Upper lobe of right lung (tissue), 1 donor: Measurements from ENCODE around the gene CDH11. TPM values are rescaled to one million over a fixed set of nuclear protein-coding genes. Genes with fewer than 3 reads are reported as not detected.

ENCODE experiments used
- ATAC-seq: fragments of 200-7000 bp; cut with Tn5 transposase; one replicate; pipeline ENCODE4 v1.9.1; 2020; ENCODE audit warnings: mild to moderate bottlenecking, moderate library complexity
- DNase-seq: peaks from one replicate; pipeline ENCODE4 v3.0.0-alpha.2; 2020
- H3K27ac ChIP-seq: fragments of 200-600 bp; one replicate; pipeline ENCODE4 v1.8.0; 2022
- H3K27me3 ChIP-seq: fragments of 200-600 bp; one replicate; pipeline ENCODE4 v1.8.0; 2022; ENCODE audit warnings: mild to moderate bottlenecking
- H3K36me3 ChIP-seq: fragments of 200-600 bp; one replicate; pipeline ENCODE4 v1.8.0; 2022
- H3K4me1 ChIP-seq: fragments of 200-600 bp; one replicate; pipeline ENCODE4 v1.8.0; 2022
- H3K4me3 ChIP-seq: fragments of 200-600 bp; one replicate; pipeline ENCODE4 v1.8.0; 2022; ENCODE audit warnings: mild to moderate bottlenecking
- H3K9me3 ChIP-seq: fragments of 200-600 bp; one replicate; pipeline ENCODE4 v1.8.0; 2022
- intact Hi-C: fragments of 100-400 bp; cut with DNase I; formaldehyde crosslinking; loops from one replicate; pipeline ENCODE4 v1.11.0; 2022
- total RNA-seq: library from RNA; stranded (reverse); fragmentation: NEBNext Ultra II Directional; extraction: Animal tissue kit (Norgen Biotek cat#: 25700); gene quantifications from one replicate; pipeline ENCODE4 v1.2.1, GENCODE V29; 2021
- TF ChIP-seq, protein P1 (sequence below): fragments of 200-600 bp; IDR thresholded peaks from one replicate; pipeline ENCODE4 v1.8.0; 2022; ENCODE audit warnings: antibody characterized with exemption
- donor health status: DM: no; HTN: yes; CAD: no; lungs with severe emphysema.

CDH11 gene
- total RNA-seq, 1 donor from 2014 or later, result 176 TPM

DNA sequence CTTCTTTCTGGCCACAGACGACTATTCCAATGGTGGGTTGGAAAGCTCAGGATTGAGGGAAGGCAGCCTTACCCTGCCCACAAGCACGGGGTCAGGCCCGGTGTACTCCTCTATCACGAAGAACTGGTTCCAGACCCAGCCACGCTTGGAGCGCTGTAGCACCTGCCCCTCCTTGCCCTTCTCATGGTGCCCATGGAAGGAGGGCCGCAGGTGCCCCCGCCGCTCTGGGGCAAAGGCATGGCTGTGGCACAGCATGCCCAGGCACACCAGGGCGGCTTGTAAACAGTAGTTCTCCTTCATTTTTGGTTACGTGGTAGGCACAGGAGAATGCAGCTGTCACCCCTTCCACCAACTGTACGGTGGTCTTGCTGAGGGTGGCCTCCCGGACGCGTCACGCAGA lies 117.3 kb downstream of the CDH11 start:
- Histone ChIP-seq H3K27ac (no peak overlapping the region), H3K36me3 (no peaks in the 10 kb centered on the region), H3K27me3 (no peaks in the 10 kb centered on the region), H3K4me1 (no peaks in the 10 kb centered on the region), H3K9me3 (no peaks in the 10 kb centered on the region), H3K4me3 (no peak overlapping the region)
- intact Hi-C loops, result no loop called here
- ATAC-seq, result no peak
- no peak for DNase-seq
- TF ChIP-seq, protein P1, sequence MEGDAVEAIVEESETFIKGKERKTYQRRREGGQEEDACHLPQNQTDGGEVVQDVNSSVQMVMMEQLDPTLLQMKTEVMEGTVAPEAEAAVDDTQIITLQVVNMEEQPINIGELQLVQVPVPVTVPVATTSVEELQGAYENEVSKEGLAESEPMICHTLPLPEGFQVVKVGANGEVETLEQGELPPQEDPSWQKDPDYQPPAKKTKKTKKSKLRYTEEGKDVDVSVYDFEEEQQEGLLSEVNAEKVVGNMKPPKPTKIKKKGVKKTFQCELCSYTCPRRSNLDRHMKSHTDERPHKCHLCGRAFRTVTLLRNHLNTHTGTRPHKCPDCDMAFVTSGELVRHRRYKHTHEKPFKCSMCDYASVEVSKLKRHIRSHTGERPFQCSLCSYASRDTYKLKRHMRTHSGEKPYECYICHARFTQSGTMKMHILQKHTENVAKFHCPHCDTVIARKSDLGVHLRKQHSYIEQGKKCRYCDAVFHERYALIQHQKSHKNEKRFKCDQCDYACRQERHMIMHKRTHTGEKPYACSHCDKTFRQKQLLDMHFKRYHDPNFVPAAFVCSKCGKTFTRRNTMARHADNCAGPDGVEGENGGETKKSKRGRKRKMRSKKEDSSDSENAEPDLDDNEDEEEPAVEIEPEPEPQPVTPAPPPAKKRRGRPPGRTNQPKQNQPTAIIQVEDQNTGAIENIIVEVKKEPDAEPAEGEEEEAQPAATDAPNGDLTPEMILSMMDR, result no peak

DNA sequence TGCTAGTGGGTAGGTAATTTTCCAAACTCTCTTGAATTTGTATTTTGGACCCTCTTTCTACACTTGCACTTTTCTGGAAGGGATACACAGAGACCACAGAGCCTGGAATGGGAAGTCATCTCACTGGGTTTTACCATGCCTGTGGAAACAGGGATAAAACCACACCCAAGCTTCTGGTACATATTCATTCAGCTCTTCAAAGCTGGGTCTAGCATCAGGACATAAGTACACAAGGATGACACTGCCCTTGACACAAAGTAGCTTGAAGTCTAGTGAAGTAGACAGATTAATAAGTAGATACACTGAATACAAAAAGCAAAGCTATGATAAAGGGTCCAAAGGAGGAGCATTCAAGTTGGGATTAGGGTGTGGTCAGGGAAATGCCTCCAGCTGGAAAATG lies 118.2 kb downstream of the CDH11 start:
- H3K4me3 ChIP-seq, result no peak overlapping the region
- no peaks in the 10 kb centered on the region for H3K9me3 ChIP-seq
- no peaks in the 10 kb centered on the region for H3K36me3 ChIP-seq
- TF ChIP-seq, protein P1, result no peak
- ATAC-seq (no peak), DNase-seq (no peak)
- H3K4me1 ChIP-seq, result no peaks in the 10 kb centered on the region
- no peaks in the 10 kb centered on the region for H3K27me3 ChIP-seq
- intact Hi-C loops, result no loop called here
- no peak overlapping the region for H3K27ac ChIP-seq

DNA sequence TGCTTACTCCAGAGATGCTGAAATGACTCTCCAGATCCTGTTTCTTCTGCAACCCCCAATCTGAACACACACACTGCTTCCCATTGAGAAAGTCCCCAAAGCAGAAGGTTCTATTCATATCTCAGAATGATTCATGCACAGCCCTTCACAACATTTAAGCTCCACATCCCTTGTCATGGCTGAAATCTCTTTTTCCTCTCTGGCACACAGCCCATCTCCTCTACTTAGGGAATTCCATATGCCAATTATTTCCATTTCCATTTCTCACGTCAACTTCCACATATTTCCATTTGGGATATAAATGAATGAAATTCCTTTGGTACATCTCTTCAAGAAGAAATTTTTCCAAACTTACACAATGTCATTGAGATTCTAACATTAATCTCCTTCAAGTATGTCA lies 119.6 kb downstream of the CDH11 start:
- H3K27ac ChIP-seq, result no peak overlapping the region
- intact Hi-C loops, result no loop called here
- DNase-seq, result no peak
- H3K9me3 ChIP-seq, result no peaks in the 10 kb centered on the region
- ATAC-seq, result no peak
- TF ChIP-seq, protein P1, result no peak
- no peak overlapping the region for H3K4me3 ChIP-seq
- no peaks in the 10 kb centered on the region for H3K36me3 ChIP-seq
- no peaks in the 10 kb centered on the region for H3K27me3 ChIP-seq
- H3K4me1 ChIP-seq, result no peaks in the 10 kb centered on the region

DNA sequence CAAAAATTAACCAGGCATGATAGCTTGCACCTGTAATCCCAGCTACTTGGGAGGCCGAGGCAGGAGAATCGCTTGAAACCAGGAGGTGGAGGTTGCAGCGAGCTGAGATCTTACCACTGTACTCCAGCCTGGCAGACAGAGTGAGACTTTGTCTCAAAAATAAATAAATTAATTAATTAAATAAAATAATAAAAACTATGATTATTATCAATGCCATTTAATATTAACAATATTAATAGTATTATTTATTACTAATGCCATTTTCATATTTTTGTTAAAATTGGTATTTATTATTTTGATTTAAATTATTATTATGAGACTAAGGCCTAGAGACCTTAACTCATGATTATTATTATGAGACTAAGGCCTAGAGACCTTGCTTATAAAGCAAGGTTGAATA lies 121.2 kb downstream of the CDH11 start:
- Histone ChIP-seq H3K27ac (no peak overlapping the region), H3K9me3 (no peaks in the 10 kb centered on the region), H3K27me3 (no peaks in the 10 kb centered on the region), H3K36me3 (no peaks in the 10 kb centered on the region), H3K4me3 (no peak overlapping the region), H3K4me1 (no peaks in the 10 kb centered on the region)
- TF ChIP-seq, protein P1, result no peak
- ATAC-seq (no peak), DNase-seq (no peak)
- intact Hi-C loops, result no loop called here

DNA sequence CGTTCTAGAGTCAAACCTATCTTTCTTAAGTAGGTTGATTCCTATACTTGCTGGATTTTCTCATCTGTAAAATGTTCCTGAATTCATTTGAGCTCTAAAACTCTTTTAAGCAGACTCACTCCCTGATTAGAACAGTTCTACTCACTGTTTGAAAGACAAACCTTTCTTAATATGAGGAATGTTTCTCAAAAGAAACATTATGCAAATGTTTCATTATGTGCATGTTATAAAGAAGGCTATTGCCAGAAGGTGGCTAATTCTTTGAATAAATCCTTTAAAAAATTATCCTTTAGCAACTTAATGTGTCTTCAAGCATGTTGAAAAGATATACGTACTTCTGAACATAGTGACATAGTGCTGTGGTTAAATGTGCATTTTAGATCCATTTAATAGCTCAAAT lies 124.1 kb downstream of the CDH11 start:
- TF ChIP-seq, protein P1, result no peak
- intact Hi-C loops, result no loop called here
- Histone ChIP-seq H3K36me3 (no peaks in the 10 kb centered on the region), H3K4me3 (no peak overlapping the region), H3K27ac (no peak overlapping the region), H3K4me1 (no peaks in the 10 kb centered on the region), H3K9me3 (no peaks in the 10 kb centered on the region), H3K27me3 (no peaks in the 10 kb centered on the region)
- ATAC-seq (no peak), DNase-seq (no peak)

DNA sequence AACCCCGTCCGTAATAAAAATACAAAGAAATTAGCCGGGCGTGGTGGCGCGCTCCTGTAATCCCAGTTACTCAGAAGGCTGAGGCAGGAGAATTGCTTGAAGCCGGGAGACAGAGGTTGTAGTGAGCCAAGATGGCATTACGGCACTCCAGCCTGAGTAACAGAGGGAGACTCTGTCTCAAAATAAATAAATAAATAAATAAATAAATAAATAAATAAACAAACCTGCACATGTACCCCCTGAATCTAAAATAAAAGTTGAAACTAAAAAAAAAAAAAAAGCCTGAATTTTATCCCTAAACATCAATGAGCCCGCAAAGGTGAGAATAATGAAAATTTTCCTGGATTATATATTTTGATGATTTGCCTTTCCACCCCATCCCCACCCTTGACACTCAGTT lies 124.7 kb downstream of the CDH11 start:
- no peak for ATAC-seq
- TF ChIP-seq, protein P1, result no peak
- Histone ChIP-seq H3K4me1 (no peaks in the 10 kb centered on the region), H3K36me3 (peaks cover 5% of the 10 kb centered on the region), H3K4me3 (no peak overlapping the region), H3K27ac (no peak overlapping the region), H3K27me3 (no peaks in the 10 kb centered on the region), H3K9me3 (no peaks in the 10 kb centered on the region)
- intact Hi-C loops, result no loop called here
- DNase-seq, result no peak
